ENCODE measurements around the gene ZSCAN20. TPM values are rescaled to one million over a fixed set of nuclear protein-coding genes. Genes with fewer than 3 reads are reported as not detected.
A peak's percentile ranks its signal among the peaks of the same experiment; 100 is the strongest.

The ZSCAN20 gene
- total and polyA plus RNA-seq, 9 of the 15 experiments (the other 6 are each of a cell fraction or from before 2014, with no cell fraction given): 0.36 to 3.3 (median 2.0) TPM

- FAIRE-seq (no peak), ATAC-seq (peak; percentile 3; the same call in 1 of the 3 replicates), DNase-seq (ENCODE audit: extremely low read depth in 1 of 4, low spot score in 3 of 4) (peak in 1 of 4 experiments; percentile 19)
- Histone ChIP-seq H3K4me1 (replicated peaks in 1 of 2; ENCODE audit: control insufficient read depth in 2 of 2, insufficient read depth in 2 of 2, low read length in 2 of 2) (peaks cover 9 to 10% of the 10 kb centered on the region in 2 experiments), H3K27me3 (ENCODE audit: control insufficient read depth in 2 of 2, insufficient read depth in 2 of 2, low read length in 2 of 2) (peaks cover 20% of the 10 kb centered on the region in 2 experiments), H3K9ac (ENCODE audit: insufficient read depth in 1 of 2, low read depth in 2 of 2, low read length in 2 of 2) (peak overlapping the region; percentile 16 to 91; a peak in 3 of 4 replicates), H3K36me3 (ENCODE audit: control insufficient read depth, insufficient read depth, low read length) (no peaks in the 10 kb centered on the region), H3K4me3 (peak overlapping the region; percentile 60), H2AFZ (ENCODE audit: low read depth, low read length) (peak overlapping the region; percentile 77), H4K20me1 (replicated peaks; ENCODE audit: control insufficient read depth, insufficient read depth, low read length) (peaks cover 12% of the 10 kb centered on the region), H3K9me1 (ENCODE audit: control insufficient read depth, insufficient read depth, low read length) (no peaks in the 10 kb centered on the region), H3K27ac (ENCODE audit: extremely low read depth, low read depth, low read length) (no peak overlapping the region), H3K79me2 (ENCODE audit: control insufficient read depth, insufficient read depth, low read length) (no peaks in the 10 kb centered on the region), H3K9me3 (replicated peaks; ENCODE audit: control insufficient read depth, insufficient read depth, low read depth, low read length) (no peaks in the 10 kb centered on the region), H3K4me2 (ENCODE audit: insufficient read depth, low read length) (peak overlapping the region; percentile 61)
- WGBS (ENCODE audit: insufficient coverage, low coverage, missing lambda C conversion rate): 9% methylated on average over 37 of the region's 54 CpGs
- in situ Hi-C loops (cut with MboI): no loop called here
- BruUV-seq (replicated peaks): no TSS peak
- CTCF ChIA-PET (ENCODE audit: low intra/inter-chr PET ratio): interaction anchor here (0.6 kb wide), 1 partner anchor 651 kb away, joined by 4 read pairs; no protein-coding TSS in a partner anchor
- intact Hi-C loops (cut with micrococcal nuclease): no loop called here
- POLR2A ChIA-PET: no interaction called here
- TF ChIP-seq ZNF445 (CRISPR knock-in tag; IDR thresholded peaks at IDR 0.05; ENCODE audit: low read depth) (no peak), OTX1 (CRISPR knock-in tag; IDR thresholded peaks at IDR 0.05) (no peak), ZNF780A (CRISPR knock-in tag; IDR thresholded peaks at IDR 0.05) (no peak), ZNF174 (CRISPR knock-in tag; IDR thresholded peaks at IDR 0.05) (no peak), ZNF511 (CRISPR knock-in tag; IDR thresholded peaks at IDR 0.05) (no peak), ZNF239 (CRISPR knock-in tag; IDR thresholded peaks at IDR 0.05) (no peak), ZNF175 (CRISPR knock-in tag; IDR thresholded peaks at IDR 0.05; ENCODE audit: low read depth) (no peak), FOXK1 (CRISPR knock-in tag; IDR thresholded peaks at IDR 0.05; ENCODE audit: borderline replicate concordance) (no peak), RFX5 (IDR thresholded peaks at IDR 0.05; ENCODE audit: low read depth, low read length) (no peak), ZBTB11 (CRISPR knock-in tag; IDR thresholded peaks at IDR 0.05) (no peak), HMGXB4 (CRISPR knock-in tag; IDR thresholded peaks at IDR 0.05) (no peak), STAT6 (CRISPR knock-in tag; IDR thresholded peaks at IDR 0.05) (no peak)
These were observed 42.4 kb upstream of the ZSCAN20 start for GRCh38 chr1:33429856-33430691.

Data from K562 (cell line).